BJ (cell line): ENCODE measurements around the gene ADORA2B. TPM values are rescaled to one million over a fixed set of nuclear protein-coding genes. Genes with fewer than 3 reads are reported as not detected.

Source experiments
- CTCF ChIA-PET: fragments of 350-600 bp; formaldehyde crosslinking; extraction: SDS; loops from one replicate; lab custom pipeline; 2021; ENCODE audit warnings: antibody characterized with exemption, inconsistent platforms; lab: Yijun Ruan, JAX
- POLR2A ChIA-PET: fragments of 300-600 bp; sonication (Branson Sonifier 250); formaldehyde crosslinking; extraction: SDS; loops from one replicate; lab custom pipeline; 2021; ENCODE audit warnings: antibody characterized with exemption; lab: Charles Lee
- DNase-seq: peaks from one replicate; pipeline ENCODE4 v3.0.0-alpha.2; 2011; ENCODE audit warnings: low read depth
- H3K27me3 ChIP-seq: 2 replicates; pipeline ENCODE4 v1.6.0; 2011; ENCODE audit warnings: low read length; ENCODE audit not compliant: control insufficient read depth, insufficient read depth
- H3K36me3 ChIP-seq: 2 replicates; pipeline ENCODE4 v1.5.1; 2011; ENCODE audit warnings: low read length; ENCODE audit not compliant: control insufficient read depth, insufficient read depth
- H3K4me3 ChIP-seq: 2 replicates; pipeline ENCODE4 v1.5.1; 2011; ENCODE audit warnings: low read depth, mild to moderate bottlenecking, control low read depth, low read length
- polyA plus RNA-seq: library from polyadenylated mRNA; depleted of rRNA; stranded (reverse); fragments of >200 nt; gene quantifications from 2 replicates; pipeline ENCODE4 v1.2.3, GENCODE V29; 2011
- TF ChIP-seq, protein P1 (sequence below): IDR thresholded peaks from 2 replicates; pipeline ENCODE4 v1.5.1; 2011; ENCODE audit warnings: low read depth, mild to moderate bottlenecking, control low read depth, inconsistent platforms, low read length, moderate library complexity; ENCODE audit not compliant: insufficient read depth

Gene ADORA2B
- polyA plus RNA-seq, 1 experiment: 10.5 TPM

- ChIA-PET POLR2A (no interaction called here), CTCF (interaction anchor here (1.0 to 1.2 kb wide), 3 partner anchors 11 to 119 kb away, joined by 3 to 5 read pairs (median 3); partner anchors contain the start of gene ZSWIM7)
- DNase-seq: no peak
- H3K27me3 ChIP-seq: no peaks in the 10 kb centered on the region
- H3K4me3 ChIP-seq: no peak overlapping the region
- peaks cover 1% of the 10 kb centered on the region; the same call in 1 of the 2 replicates for H3K36me3 ChIP-seq
- TF ChIP-seq, protein P1, sequence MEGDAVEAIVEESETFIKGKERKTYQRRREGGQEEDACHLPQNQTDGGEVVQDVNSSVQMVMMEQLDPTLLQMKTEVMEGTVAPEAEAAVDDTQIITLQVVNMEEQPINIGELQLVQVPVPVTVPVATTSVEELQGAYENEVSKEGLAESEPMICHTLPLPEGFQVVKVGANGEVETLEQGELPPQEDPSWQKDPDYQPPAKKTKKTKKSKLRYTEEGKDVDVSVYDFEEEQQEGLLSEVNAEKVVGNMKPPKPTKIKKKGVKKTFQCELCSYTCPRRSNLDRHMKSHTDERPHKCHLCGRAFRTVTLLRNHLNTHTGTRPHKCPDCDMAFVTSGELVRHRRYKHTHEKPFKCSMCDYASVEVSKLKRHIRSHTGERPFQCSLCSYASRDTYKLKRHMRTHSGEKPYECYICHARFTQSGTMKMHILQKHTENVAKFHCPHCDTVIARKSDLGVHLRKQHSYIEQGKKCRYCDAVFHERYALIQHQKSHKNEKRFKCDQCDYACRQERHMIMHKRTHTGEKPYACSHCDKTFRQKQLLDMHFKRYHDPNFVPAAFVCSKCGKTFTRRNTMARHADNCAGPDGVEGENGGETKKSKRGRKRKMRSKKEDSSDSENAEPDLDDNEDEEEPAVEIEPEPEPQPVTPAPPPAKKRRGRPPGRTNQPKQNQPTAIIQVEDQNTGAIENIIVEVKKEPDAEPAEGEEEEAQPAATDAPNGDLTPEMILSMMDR: no peak
Observed at GRCh38 chr17:15947976-15948752, 3.2 kb downstream of the ADORA2B start.

GRCh38 chr17:15951368-15952047 is 6.6 kb downstream of the ADORA2B start:
- H3K27me3 ChIP-seq: no peaks in the 10 kb centered on the region
- CTCF ChIA-PET: no interaction called here
- no peak overlapping the region for H3K4me3 ChIP-seq
- peaks cover 1% of the 10 kb centered on the region; the same call in 1 of the 2 replicates for H3K36me3 ChIP-seq
- DNase-seq: no peak
- POLR2A ChIA-PET: no interaction called here
- TF ChIP-seq, protein P1: no peak

DNA sequence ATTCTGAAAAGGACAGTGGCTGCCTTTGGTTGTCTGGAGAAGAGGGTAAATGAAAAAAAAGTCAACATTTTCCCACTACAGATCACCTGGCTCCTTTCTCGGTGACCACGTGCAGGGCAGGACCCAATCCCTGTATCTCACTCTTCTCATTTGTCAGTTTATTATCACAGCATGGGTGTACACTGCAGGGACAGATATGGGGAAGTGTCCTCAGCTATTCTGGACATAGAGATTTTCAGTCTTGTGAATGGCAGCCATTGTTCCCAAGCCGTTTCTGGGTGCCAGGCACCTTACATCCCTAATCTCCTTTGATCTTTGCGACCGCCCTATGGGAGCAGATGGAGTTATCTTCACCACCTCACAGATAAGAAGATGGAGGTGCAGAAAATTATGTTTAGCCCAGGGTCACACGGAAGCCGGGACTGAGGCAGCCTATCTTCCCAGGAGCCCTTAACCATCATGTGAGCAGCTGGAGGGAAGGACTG is 7.2 kb downstream of the ADORA2B start:
- ChIA-PET CTCF (interaction anchor here (1.0 kb wide), 1 partner anchor 8 kb away, joined by 5 read pairs; no protein-coding TSS in a partner anchor), POLR2A (no interaction called here)
- no peak for DNase-seq
- peaks cover 1% of the 10 kb centered on the region; the same call in 1 of the 2 replicates for H3K36me3 ChIP-seq
- H3K4me3 ChIP-seq: no peak overlapping the region
- H3K27me3 ChIP-seq: no peaks in the 10 kb centered on the region
- TF ChIP-seq, protein P1: no peak

DNA sequence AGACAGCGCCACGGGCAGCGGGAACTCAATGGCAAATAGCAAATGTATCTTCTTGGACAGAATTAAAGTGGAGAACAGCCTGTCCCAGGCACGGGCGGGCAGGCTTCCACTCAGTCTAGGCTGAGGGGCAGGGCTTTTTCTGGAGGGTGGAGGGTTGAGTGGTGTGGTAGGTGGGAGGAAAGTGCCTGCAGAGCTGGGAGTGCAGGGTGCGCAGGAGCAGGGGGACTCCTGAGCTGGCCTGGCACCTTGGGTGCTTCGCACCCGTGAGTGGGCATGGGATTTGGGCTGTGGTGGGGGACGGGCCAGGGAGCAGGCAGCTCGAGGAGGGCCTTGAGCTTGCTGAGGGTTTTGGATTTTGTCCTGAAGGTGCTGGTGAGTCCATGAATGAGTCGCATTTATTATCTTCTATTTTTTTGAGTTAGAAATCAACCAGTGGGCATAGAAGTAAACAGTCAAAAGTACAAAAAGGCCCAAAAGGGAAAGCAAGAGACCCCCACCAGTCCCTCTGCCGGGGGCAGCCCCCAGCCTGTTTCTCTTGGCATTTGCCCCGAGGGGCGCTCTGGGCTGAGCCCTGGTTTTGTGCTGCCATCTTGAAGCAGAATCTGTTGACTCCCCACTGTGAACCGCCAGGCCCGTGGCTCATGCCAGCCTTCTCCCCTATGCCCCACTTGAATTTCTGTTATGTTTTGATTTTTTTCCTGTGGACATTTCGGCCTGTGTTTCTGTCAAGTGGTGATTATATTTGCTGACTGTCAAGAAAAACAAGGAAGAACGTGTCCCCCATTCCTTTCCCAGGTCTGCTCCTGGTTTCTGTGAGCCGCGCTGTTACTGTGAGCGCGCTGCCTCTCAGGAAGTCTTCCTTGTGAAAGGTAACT is 8.2 kb downstream of the ADORA2B start:
- ChIA-PET CTCF (interaction anchor here (0.5 to 1.0 kb wide), 2 partner anchors 9 to 46 kb away, joined by 3 to 5 read pairs; no protein-coding TSS in a partner anchor), POLR2A (no interaction called here)
- Histone ChIP-seq H3K4me3 (no peak overlapping the region), H3K27me3 (no peaks in the 10 kb centered on the region), H3K36me3 (peaks cover 1% of the 10 kb centered on the region; the same call in 1 of the 2 replicates)
- TF ChIP-seq, protein P1: no peak
- no peak for DNase-seq
